ENCODE data around the gene PBLD.

GRCh38 chr10:68235111-68235510 is 97.6 kb downstream of the PBLD start:
- no peak for TF ChIP-seq EZH2phosphoT487 (IDR thresholded peaks at IDR 0.05; ENCODE audit: insufficient read depth, low read depth)
- TF ChIP-seq EZH2 (IDR thresholded peaks at IDR 0.05; ENCODE audit: insufficient read depth, poor library complexity, severe bottlenecking): no peak
